OCI-LY7 (cell line): Measurements from ENCODE around the gene S1PR1.

ENCODE experiments used
- EZH2phosphoT487 ChIP-seq: fragments of 200-600 bp; sonication (generic); IDR thresholded peaks from 2 replicates; pipeline ENCODE4 v1.6.1; 2018; ENCODE audit warnings: low read depth, borderline replicate concordance, mild to moderate bottlenecking, mixed run types, antibody characterized with exemption, low read length, moderate library complexity, mixed read lengths
- TF ChIP-seq, protein P1 (sequence below): fragments of 200-600 bp; sonication (generic); conservative IDR thresholded peaks from 2 replicates; pipeline ENCODE4 v1.5.1; 2014; ENCODE audit warnings: mild to moderate bottlenecking, antibody characterized with exemption, low read length, moderate library complexity, mixed read lengths

DNA sequence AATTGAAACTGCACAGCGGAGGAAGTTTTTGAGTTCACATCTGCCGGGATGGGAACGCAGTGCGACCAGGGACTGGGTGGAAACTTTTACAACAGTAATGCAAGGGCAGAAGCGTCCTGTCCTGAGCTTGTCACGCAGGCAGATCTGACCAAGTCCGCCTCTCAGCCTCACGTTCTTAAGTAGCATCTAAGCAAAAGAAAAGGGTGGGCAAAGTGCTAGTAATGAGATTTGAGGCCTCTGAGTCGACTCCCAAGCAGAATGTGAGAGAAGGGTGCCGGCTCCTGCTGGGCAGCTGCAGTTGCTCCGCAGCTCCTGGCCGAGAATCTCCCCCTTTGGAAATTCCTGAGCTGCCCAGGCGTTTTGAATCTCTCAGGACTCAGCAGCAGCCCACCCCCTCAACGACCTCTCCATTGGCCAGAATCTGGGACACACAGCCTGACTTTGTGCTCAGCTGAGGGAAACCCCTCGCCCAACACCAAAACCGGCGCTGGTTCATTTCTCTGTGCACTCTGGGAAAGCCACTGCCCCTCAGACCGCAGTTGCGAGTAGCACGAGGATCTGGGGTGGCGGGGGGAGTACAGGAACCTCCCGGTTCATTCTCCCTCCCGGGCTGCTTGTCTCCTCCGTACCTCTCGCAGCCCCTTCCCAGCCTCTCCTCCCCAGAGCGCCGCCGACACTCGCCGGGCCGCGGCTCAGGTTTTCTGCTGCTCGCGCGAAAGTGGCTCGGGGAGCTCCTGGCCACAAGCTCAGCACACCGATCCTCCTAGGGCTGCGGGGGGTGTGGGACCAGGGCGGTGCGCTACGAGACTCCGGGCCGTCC lies 913 bp upstream of the S1PR1 start:
- TF ChIP-seq, protein P1, sequence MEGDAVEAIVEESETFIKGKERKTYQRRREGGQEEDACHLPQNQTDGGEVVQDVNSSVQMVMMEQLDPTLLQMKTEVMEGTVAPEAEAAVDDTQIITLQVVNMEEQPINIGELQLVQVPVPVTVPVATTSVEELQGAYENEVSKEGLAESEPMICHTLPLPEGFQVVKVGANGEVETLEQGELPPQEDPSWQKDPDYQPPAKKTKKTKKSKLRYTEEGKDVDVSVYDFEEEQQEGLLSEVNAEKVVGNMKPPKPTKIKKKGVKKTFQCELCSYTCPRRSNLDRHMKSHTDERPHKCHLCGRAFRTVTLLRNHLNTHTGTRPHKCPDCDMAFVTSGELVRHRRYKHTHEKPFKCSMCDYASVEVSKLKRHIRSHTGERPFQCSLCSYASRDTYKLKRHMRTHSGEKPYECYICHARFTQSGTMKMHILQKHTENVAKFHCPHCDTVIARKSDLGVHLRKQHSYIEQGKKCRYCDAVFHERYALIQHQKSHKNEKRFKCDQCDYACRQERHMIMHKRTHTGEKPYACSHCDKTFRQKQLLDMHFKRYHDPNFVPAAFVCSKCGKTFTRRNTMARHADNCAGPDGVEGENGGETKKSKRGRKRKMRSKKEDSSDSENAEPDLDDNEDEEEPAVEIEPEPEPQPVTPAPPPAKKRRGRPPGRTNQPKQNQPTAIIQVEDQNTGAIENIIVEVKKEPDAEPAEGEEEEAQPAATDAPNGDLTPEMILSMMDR: no peak
- no peak for TF ChIP-seq EZH2phosphoT487
